AG08395 (cell line): ENCODE measurements around the gene PPFIA4.

Experiments used
- DNase-seq: peaks from one replicate; pipeline ENCODE4 v3.0.0; 2012; ENCODE audit warnings: mixed read lengths, low spot score

Gene PPFIA4

DNA sequence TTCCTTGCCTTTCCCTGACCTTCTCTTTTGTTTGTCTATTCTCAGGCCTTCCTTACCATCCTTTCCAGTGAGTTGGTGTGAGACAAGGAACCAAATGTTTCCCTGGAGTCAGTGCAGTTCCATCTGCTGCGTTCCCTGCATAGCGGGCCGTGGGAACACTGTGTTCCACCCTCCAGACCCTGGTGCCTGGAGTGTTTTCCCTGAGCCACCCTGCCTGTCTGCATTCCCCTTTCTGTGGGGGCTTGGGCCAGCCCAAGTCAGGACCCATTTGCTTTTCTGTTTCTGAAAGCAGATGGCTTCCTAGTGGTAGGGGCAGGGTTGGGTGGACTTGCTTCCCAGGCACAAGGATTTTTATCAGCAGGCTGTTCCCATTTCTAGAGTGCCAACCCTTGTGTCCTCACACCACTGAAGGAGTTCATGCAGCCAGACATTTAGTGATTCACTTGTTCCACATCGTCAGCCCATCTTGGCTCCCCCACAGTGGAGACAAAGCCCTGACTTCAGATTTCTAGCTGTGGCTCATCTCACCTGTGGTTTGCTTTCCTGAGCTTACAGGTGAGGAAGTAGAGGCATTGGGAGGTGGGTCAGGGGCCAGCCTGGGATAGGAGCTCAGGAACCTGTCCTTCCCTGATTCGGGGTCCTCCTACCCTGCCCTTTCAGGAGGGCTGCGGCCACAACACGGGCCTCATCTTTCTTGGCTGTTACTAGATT, 73.7 kb downstream of the PPFIA4 start:
- DNase-seq, result no peak

DNA sequence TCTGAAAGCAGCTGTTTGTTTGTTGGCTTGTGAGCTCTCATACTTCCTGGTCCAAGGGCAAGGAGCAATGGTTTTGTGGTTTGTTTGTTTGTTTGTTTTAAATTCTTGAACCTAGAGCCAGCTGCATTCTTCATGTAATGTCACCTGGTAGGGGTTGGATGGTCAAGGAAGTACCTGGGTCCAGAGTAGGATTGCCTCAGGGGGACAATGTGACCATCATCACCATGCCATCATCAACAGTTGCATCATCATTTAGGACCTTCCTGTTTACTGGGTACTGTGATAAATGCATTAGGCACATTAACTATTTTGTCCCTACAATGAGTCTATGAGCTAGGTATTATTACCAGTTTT, 74.2 kb downstream of the PPFIA4 start:
- DNase-seq, result no peak

DNA sequence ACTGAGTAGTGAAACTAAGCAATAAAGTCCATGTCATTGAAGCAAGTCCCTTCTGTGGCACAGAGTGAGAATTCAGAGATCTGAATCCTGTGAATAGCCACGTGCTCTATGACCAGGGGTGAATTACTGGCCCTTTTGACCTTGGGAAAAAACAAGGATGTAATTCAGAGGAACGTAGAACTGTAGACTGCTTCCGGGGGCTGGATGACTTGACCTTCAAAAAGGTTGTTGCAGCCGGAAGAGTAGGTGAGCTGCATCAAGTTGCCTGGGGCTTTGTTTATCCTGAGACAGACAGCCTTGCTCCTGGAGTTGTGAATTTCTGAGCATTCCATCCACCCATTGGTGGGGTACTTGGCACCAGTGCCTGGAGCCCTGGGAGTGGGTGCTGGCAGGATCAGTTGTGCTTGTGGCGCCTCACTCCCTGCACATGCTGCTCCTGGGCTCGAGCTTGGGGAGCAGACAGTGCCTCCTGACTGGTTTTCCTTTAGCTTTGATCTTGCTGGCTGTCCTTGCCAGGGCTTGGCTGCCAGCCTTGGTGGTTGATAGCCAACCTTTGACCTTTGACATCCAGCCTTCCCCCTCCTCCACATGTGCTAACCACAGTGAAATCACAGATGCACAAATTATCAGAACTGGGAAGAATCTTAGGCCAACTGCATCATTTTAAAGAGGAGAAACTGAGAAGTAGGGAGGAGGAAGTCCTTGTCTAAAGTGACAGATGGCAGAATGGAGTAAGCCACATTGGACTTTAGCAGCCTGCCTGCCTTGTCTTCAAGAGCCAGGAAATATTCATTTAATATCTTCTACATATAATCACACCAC, 75.7 kb downstream of the PPFIA4 start:
- DNase-seq, result no peak

DNA sequence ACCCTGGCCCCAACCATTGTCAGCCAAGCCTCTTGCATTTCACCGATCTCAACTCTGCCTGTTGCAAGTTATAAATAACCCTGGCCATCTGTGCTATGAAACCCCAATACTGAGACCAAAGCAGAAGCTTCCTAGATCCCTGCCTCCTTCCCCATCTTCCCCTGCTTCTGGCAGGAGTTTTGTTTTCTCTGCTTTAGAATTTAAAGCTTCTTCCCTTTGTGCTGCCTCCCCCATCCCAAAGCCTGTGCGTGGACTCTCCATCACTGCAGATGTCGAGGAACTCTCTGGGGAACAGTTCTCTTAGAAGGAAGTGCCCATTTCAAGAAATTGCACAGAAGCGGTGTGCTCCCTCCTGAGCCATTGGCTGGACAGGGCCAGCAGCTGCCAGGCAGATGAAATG, 76.9 kb downstream of the PPFIA4 start:
- DNase-seq, result no peak

DNA sequence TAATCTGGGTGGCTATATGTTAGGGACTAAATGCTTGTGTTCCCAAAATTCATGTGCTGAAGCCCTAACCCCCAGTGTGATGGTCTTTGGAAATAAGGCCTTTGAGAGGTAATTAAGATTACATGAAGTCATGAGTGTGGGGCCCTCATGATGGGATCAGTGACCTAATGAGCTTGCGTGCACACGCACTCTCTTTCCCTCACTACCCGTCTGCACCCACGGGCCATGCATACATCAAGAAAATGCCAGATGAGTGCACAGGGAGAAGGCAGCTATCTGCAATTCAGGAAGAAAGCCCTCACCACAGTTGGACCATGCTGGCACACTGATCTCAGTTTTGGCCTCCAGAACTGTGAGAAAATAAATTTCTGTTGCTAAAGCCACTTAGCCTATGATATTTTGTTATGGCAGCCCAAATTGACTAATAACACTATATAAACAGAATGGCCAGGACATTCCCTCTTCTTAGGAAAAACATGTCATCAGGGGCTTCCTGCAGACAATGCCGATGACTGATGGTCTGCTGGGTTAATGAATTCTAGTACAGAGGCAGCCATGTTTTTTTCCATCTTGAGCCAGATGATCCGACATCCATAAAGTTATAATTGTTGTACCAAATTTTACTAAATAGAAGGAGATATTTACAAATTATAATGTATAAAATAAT, 77.7 kb downstream of the PPFIA4 start:
- no peak for DNase-seq

- DNase-seq, result no peak
Observed at GRCh38 chr1:203104789-203105390, 78.6 kb downstream of the PPFIA4 start.

- no peak for DNase-seq
Observed at GRCh38 chr1:203112475-203112874, 86.2 kb downstream of the PPFIA4 start.

GRCh38 chr1:203113308-203113707, 87.0 kb downstream of the PPFIA4 start:
- DNase-seq, result no peak

DNA sequence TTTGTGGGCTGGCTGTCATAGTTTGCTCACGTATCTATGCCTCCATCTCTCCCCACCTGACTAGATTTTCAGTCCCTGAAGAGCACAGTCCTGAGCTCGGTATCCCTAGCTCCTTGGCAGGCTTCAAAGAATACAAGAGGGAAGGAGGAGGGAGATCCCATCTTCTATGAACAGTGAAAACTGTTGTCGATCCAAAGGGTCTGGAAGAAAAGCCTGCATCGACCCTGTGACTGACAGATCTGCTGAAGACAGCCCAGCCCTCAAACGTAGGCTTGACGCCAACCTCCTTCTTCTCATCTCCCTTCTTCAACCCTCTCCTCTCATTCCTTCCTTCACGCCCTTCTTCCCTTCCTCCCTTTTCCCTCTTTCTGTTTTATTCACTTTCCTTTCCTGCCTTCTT, 87.9 kb downstream of the PPFIA4 start:
- no peak for DNase-seq

- DNase-seq, result no peak
Observed at GRCh38 chr1:203116091-203116820, 90.0 kb downstream of the PPFIA4 start.

DNA sequence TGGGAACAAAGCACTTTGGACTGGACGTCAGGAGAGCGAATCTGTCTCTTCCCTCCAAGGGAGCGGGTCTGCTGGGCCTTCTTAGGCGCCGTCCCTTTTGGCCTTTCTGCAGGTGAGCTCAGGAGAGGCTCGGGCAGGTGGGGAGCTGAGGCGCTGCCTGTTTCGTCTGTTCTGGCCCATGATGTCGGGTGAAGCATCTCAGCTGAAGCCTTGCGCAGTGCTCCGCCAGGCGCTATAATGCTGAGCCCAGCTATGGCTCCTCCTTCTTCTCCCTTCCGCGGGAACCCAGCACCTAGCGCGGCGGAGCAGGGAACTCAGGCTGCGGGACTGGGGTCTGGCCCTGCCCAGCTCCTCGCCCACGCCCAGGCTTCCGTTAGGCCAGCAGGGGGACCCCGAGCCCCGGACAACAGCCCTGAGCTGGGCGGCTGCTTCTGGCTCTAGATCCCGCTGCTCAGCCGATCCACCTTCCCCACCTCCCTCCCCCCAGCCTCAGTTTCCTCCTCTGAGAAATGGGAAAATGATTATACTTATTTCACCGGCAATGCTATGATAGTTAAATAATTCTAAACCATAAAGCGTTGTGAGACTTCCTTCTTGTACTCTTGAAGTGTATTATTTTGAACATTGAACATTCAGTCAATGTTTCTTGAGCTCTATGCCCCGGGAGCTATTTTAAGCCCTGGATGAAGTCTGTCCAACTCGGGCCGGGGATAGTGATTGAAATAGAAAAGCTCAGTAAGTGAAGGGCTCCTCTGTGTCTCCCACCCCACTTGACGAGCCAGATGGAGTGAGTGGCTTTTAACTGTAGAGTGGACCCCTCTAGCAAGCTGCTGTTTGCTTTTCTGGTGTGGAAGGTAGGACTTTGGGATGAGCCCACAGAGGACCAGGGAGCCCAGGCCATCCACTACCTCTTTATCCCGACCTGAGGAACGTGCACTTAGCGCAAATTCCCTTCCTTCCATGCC, 91.6 kb downstream of the PPFIA4 start:
- DNase-seq, result peak; percentile 89

DNA sequence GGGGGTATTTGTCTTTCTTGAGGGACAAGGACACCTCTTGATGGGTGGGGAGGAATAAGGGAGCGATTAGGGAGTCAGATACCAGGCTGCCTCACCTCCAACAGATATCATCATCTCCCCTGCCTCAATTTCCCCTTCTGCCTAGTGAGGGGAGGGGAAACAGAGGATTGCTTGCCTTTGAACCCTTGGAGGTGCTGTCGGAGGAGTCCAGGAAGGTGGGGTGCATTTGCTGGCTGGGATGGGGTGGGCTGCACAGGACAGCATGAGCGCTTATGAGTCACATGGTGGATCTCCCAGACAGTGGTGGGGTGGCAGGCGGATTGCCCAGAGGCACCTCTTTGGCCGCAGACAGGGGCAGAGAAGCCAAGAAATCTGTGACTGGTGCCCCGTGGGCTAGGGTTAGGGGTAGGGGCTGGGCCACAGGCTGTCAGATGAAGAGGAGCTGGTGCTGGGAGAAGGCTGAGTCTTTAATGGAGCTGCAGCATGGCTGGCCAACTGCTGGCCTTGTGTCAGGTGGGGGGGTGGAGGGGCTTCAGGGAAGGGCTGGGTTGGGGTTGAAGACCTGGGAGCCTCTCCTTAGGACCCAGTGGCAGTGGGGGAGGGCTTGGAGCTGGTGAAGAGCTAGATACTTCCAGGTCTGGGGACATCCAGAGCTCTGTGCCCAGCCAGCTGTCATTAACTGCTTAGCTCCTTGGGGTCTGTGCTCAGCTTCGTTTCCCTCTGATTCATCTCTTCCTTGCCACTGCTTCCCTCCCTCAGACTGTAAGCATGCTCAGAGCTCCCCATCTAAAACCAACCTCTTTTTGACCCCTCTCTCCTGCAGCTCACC, 94.2 kb downstream of the PPFIA4 start:
- DNase-seq, result no peak

DNA sequence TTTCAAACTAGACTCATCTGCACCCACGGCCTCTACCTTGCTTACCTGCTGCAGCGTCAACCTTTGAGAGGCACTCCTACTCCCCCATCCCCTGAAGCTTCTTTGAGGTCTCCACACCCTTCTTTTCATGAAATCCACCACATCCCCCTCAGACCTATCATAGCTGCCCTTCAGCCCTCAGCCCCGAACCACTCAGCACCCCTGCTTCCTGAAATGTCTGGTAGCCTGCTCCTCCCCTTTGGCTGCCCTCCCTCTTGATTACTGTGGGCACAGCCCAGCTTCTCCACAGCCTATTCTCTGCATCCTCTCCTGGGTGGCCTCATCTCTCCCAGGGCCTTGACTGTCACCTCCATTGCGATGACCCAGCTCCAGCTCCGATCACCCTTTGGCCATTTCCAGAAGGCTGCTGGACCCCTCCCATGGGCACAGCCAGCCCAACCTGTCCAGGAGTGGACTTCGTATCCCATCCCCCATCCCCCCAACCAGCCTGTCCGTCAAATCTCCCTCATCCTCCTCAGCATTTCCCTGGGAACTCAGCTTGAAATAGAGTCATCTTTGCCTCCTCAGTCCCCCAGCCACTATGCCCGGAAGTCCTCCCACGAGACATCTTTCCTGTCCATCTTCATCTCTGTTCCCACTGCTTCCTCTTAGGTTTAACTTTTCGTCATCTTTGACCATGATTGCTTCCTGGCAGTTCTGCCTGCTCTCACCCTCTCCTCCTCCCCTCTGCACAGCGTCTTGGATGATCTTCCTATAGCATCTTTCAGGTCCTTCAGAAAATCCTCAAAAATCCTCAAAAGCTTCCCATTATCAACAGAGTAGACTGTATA, 95.1 kb downstream of the PPFIA4 start:
- no peak for DNase-seq

DNA sequence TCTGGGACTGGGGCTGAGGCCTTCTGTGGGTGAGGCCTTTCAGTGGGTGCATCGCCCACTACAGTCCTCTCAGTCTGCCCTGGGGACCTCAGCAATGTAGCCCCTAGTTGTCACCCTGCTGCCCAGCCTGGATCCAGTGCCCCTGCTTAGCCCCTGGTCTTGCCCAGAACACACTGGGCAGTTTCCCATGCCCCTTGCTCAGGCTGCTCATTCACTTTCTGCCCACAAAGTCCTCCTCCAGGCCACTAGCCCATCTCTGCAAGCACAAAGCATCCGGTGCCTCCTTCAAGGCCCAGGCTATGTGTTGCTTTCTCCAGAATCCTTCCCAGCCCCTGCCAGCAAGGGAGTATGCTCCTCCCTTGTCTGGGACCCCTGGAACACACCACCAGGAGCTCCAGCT, 95.9 kb downstream of the PPFIA4 start:
- DNase-seq, result no peak

- DNase-seq, result no peak
Observed at GRCh38 chr1:203124011-203124410, 97.7 kb downstream of the PPFIA4 start.

- DNase-seq, result no peak
Observed at GRCh38 chr1:203124546-203125317, 98.4 kb downstream of the PPFIA4 start.

GRCh38 chr1:203126151-203126865, 100.0 kb downstream of the PPFIA4 start:
- DNase-seq, result peak; percentile 59
